HG02885 (cell line): ENCODE data around the gene PLEKHG4.

ENCODE experiments used
- ATAC-seq: cut with Tn5 transposase; IDR thresholded peaks from one replicate; pipeline ENCODE4 v1.9.1; 2021; ENCODE audit warnings: mild to moderate bottlenecking; ENCODE audit not compliant: unreplicated experiment, poor library complexity

PLEKHG4 gene

GRCh38 chr16:67317853-67318252 is 38.5 kb downstream of the PLEKHG4 start:
- ATAC-seq = no peak

GRCh38 chr16:67326115-67326471 is 46.8 kb downstream of the PLEKHG4 start:
- no peak for ATAC-seq

GRCh38 chr16:67326472-67327309 is 47.4 kb downstream of the PLEKHG4 start, which contains the start of the genes KCTD19 and LRRC36:
TSS of gene KCTD19 (minus strand) at chr16:67326741. CDS start at chr16:67326707, 34 bp downstream.
TSS of gene LRRC36 (plus strand) at chr16:67326815. CDS start at chr16:67326863, 48 bp downstream.
- ATAC-seq = no peak

GRCh38 chr16:67327743-67328142 is 48.4 kb downstream of the PLEKHG4 start:
- no peak for ATAC-seq

- no peak for ATAC-seq
Observed at GRCh38 chr16:67329901-67330300, 50.6 kb downstream of the PLEKHG4 start.

- no peak for ATAC-seq
Observed at GRCh38 chr16:67333315-67333714, 54.0 kb downstream of the PLEKHG4 start.

GRCh38 chr16:67336116-67336515 is 56.8 kb downstream of the PLEKHG4 start:
- ATAC-seq = no peak

- no peak for ATAC-seq
Observed at GRCh38 chr16:67336648-67337047, 57.3 kb downstream of the PLEKHG4 start.
